HEK293 (cell line): ENCODE measurements around the gene PLCD3.

Experiments used
- CTCF ChIA-PET: fragments of 350-600 bp; formaldehyde crosslinking; extraction: SDS; loops from one replicate; lab custom pipeline; 2021; ENCODE audit warnings: antibody characterized with exemption; lab: Yijun Ruan, JAX
- POLR2A ChIA-PET: fragments of 300-600 bp; formaldehyde crosslinking; extraction: SDS; loops from one replicate; lab custom pipeline; 2020; ENCODE audit warnings: antibody characterized with exemption, inconsistent platforms; lab: Yijun Ruan, JAX
- H3K27ac ChIP-seq: fragments of 200-500 bp; sonication (Bioruptor generic); 2 replicates; pipeline ENCODE4 v1.5.1; 2014; ENCODE audit warnings: low read depth, low read length, control low read depth, inconsistent platforms; ENCODE audit errors: extremely low read depth
- H3K36me3 ChIP-seq, 2 experiments: fragments of 200-500 bp in 1 of 2; sonication (Bioruptor generic) in 1 of 2; 1 replicate in 1 of 2; 2 replicates in 1 of 2; pipeline ENCODE4 v1.5.1; 2014 to 2017; ENCODE audit warnings: inconsistent platforms in 2 of 2, low read length in 2 of 2; ENCODE audit not compliant: control insufficient read depth in 2 of 2, insufficient read depth in 1 of 2
- H3K4me1 ChIP-seq: fragments of 200-500 bp; sonication (Bioruptor generic); 2 replicates; pipeline ENCODE4 v1.5.1; 2014; ENCODE audit warnings: mild to moderate bottlenecking, low read length, inconsistent platforms; ENCODE audit not compliant: control insufficient read depth, insufficient read depth
- H3K4me3 ChIP-seq: 2 replicates; pipeline ENCODE4 v1.5.1; 2011; ENCODE audit warnings: low read depth, mild to moderate bottlenecking, control low read depth, low read length, moderate library complexity
- H3K9me3 ChIP-seq: fragments of 200-500 bp; sonication (Bioruptor generic); 2 replicates; pipeline ENCODE4 v1.5.1; 2014; ENCODE audit warnings: low read depth, low read length, inconsistent platforms; ENCODE audit not compliant: control insufficient read depth, insufficient read depth
- EGR2 ChIP-seq: fragments of 450-650 bp; formaldehyde crosslinking; IDR thresholded peaks from 2 replicates; pipeline ENCODE4 v1.5.1; 2016; ENCODE audit warnings: low read depth, missing biosample characterization, missing genetic modification characterization
- GLIS2 ChIP-seq: fragments of 450-650 bp; formaldehyde crosslinking; IDR thresholded peaks from 2 replicates; pipeline ENCODE4 v1.5.1; 2016; ENCODE audit warnings: missing biosample characterization, missing genetic modification characterization
- HIC1 ChIP-seq: fragments of 450-650 bp; formaldehyde crosslinking; IDR thresholded peaks from 2 replicates; pipeline ENCODE4 v1.5.1; 2016; ENCODE audit warnings: missing biosample characterization, missing genetic modification characterization
- MEIS1 ChIP-seq: sonication (generic); formaldehyde crosslinking; IDR thresholded peaks from 2 replicates; pipeline ENCODE4 v1.8.1; 2022; ENCODE audit warnings: missing genetic modification reagents, mild to moderate bottlenecking, borderline replicate concordance
- SP7 ChIP-seq: fragments of 450-650 bp; formaldehyde crosslinking; IDR thresholded peaks from 2 replicates; pipeline ENCODE4 v1.5.1; 2016; ENCODE audit warnings: missing biosample characterization, missing genetic modification characterization
- TSHZ1 ChIP-seq: fragments of 450-650 bp; formaldehyde crosslinking; IDR thresholded peaks from 2 replicates; pipeline ENCODE4 v1.5.1; 2016; ENCODE audit warnings: missing biosample characterization, missing genetic modification characterization, borderline replicate concordance
- ZBTB10 ChIP-seq: fragments of 450-650 bp; formaldehyde crosslinking; IDR thresholded peaks from 2 replicates; pipeline ENCODE4 v1.5.1; 2016; ENCODE audit warnings: missing biosample characterization, missing genetic modification characterization
- ZBTB48 ChIP-seq: fragments of 450-650 bp; formaldehyde crosslinking; IDR thresholded peaks from 2 replicates; pipeline ENCODE4 v1.5.1; 2016; ENCODE audit warnings: missing biosample characterization, missing genetic modification characterization
- ZFHX2 ChIP-seq: fragments of 450-650 bp; formaldehyde crosslinking; conservative IDR thresholded peaks from 2 replicates; pipeline ENCODE4 v1.5.1; 2016; ENCODE audit warnings: missing biosample characterization, missing genetic modification characterization
- ZIC2 ChIP-seq: fragments of 450-650 bp; formaldehyde crosslinking; IDR thresholded peaks from 2 replicates; pipeline ENCODE4 v1.5.1; 2016; ENCODE audit warnings: missing biosample characterization, missing genetic modification characterization
- ZNF133 ChIP-seq: fragments of 450-650 bp; formaldehyde crosslinking; IDR thresholded peaks from 2 replicates; pipeline ENCODE4 v1.5.1; 2016; ENCODE audit warnings: missing biosample characterization, missing genetic modification characterization
- ZNF175 ChIP-seq: fragments of 450-650 bp; formaldehyde crosslinking; IDR thresholded peaks from 2 replicates; pipeline ENCODE4 v1.5.1; 2016; ENCODE audit warnings: missing biosample characterization, missing genetic modification characterization
- ZNF18 ChIP-seq: fragments of 450-650 bp; formaldehyde crosslinking; IDR thresholded peaks from 2 replicates; pipeline ENCODE4 v1.5.1; 2016; ENCODE audit warnings: missing biosample characterization, missing genetic modification characterization
- ZNF223 ChIP-seq: fragments of 450-650 bp; formaldehyde crosslinking; IDR thresholded peaks from 2 replicates; pipeline ENCODE4 v1.5.1; 2016; ENCODE audit warnings: missing biosample characterization, missing genetic modification characterization
- ZNF23 ChIP-seq: fragments of 450-650 bp; formaldehyde crosslinking; IDR thresholded peaks from 2 replicates; pipeline ENCODE4 v1.5.1; 2016; ENCODE audit warnings: missing biosample characterization, missing genetic modification characterization, borderline replicate concordance
- ZNF433 ChIP-seq: fragments of 450-650 bp; formaldehyde crosslinking; IDR thresholded peaks from 2 replicates; pipeline ENCODE4 v1.5.1; 2016; ENCODE audit warnings: missing biosample characterization, missing genetic modification characterization, low read depth
- ZNF529 ChIP-seq: fragments of 450-650 bp; formaldehyde crosslinking; IDR thresholded peaks from 2 replicates; pipeline ENCODE4 v1.5.1; 2017; ENCODE audit warnings: missing genetic modification characterization, missing biosample characterization; ENCODE audit not compliant: insufficient replicate concordance
- ZNF654 ChIP-seq: fragments of 450-650 bp; formaldehyde crosslinking; IDR thresholded peaks from 2 replicates; pipeline ENCODE4 v1.5.1; 2016; ENCODE audit warnings: low read depth, missing biosample characterization, missing genetic modification characterization

The PLCD3 gene

GRCh38 chr17:45128331-45128730 is 4.0 kb downstream of the PLCD3 start:
- 0 out of 2 replicates have a peak, but pooled peaks have one; percentile 20 for TF ChIP-seq HIC1
- TF ChIP-seq ZFHX2 (tag by site-specific recombination), result peak; percentile 79
- no peak for TF ChIP-seq TSHZ1 (tag by site-specific recombination)
- peak; percentile 66 for TF ChIP-seq EGR2
- Histone ChIP-seq H3K4me1 (peaks cover 7% of the 10 kb centered on the region), H3K36me3 (0 out of 3 replicates have a peak, but pooled peaks cover 0 to 4% of the 10 kb centered on the region in 2 experiments), H3K27ac (no peak overlapping the region; the same call in 1 of the 2 replicates), H3K4me3 (no peak overlapping the region), H3K9me3 (no peaks in the 10 kb centered on the region)
- ChIA-PET POLR2A (interaction anchor here (0.6 to 2.4 kb wide), 4 partner anchors 16 to 33 kb away, joined by 4 to 17 read pairs (median 4); partner anchors contain the start of genes HEXIM1 and HEXIM2), CTCF (interaction anchor here (0.6 to 6.2 kb wide), 6 partner anchors 10 to 208 kb away, joined by 3 to 24 read pairs (median 7); no protein-coding TSS in a partner anchor)

- CTCF ChIA-PET, result interaction anchor here (0.7 to 6.2 kb wide), 5 partner anchors 9 to 207 kb away, joined by 3 to 24 read pairs (median 7); no protein-coding TSS in a partner anchor
- Histone ChIP-seq H3K36me3 (0 out of 3 replicates have a peak, but pooled peaks cover 0 to 4% of the 10 kb centered on the region in 2 experiments), H3K9me3 (no peaks in the 10 kb centered on the region), H3K27ac (peak overlapping the region; percentile 12; the same call in 1 of the 2 replicates), H3K4me3 (no peak overlapping the region), H3K4me1 (peaks cover 7% of the 10 kb centered on the region)
- POLR2A ChIA-PET, result interaction anchor here (0.6 to 1.8 kb wide), 4 partner anchors 16 to 66 kb away, joined by 4 to 5 read pairs (median 4); partner anchors contain the start of genes HEXIM1, HEXIM2 and NMT1
- TF ChIP-seq MEIS1 (no peak), ZNF529 (tag by site-specific recombination) (no peak), ZNF223 (tag by site-specific recombination) (peak; percentile 83; the same call in 1 of the 2 replicates), SP7 (tag by site-specific recombination) (peak; percentile 70; the same call in 1 of the 2 replicates), ZIC2 (tag by site-specific recombination) (peak; percentile 97), ZNF23 (tag by site-specific recombination) (no peak), ZNF654 (tag by site-specific recombination) (no peak), ZNF18 (tag by site-specific recombination) (peak; percentile 70; the same call in 1 of the 2 replicates), TSHZ1 (tag by site-specific recombination) (no peak), ZNF175 (tag by site-specific recombination) (no peak), ZBTB10 (tag by site-specific recombination) (peak; percentile 84), GLIS2 (peak; percentile 71), ZNF133 (tag by site-specific recombination) (peak; percentile 72), ZBTB48 (peak; percentile 87), ZNF433 (tag by site-specific recombination) (no peak)
These were observed 4.6 kb downstream of the PLCD3 start for GRCh38 chr17:45127548-45128300.
